ENCODE data around the gene EFNA2.

Gene EFNA2

DNA sequence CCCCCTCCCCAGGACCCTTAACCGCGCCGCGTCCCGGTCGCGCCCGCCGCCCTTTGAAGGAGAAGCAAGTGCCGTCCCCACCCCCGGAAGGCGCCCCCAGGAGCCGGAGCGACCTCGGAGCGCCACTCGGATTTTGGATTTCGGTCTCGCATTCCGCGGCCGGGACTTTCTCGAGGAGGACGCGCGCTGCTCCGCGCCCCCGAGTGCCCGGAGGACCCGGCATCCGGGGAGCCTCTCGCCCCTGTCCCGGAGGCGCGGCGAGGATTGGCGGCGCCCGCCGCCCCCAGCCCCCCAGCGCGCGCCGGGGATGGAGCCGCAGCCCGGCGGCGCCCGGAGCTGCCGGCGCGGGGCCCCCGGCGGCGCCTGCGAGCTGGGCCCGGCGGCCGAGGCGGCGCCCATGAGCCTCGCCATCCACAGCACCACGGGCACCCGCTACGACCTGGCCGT, 35.7 kb upstream of the EFNA2 start:
- no peak for DNase-seq (ENCODE audit: extremely low spot score)
- ChIA-PET POLR2A (no interaction called here), CTCF (no interaction called here)
- TF ChIP-seq, protein P1, sequence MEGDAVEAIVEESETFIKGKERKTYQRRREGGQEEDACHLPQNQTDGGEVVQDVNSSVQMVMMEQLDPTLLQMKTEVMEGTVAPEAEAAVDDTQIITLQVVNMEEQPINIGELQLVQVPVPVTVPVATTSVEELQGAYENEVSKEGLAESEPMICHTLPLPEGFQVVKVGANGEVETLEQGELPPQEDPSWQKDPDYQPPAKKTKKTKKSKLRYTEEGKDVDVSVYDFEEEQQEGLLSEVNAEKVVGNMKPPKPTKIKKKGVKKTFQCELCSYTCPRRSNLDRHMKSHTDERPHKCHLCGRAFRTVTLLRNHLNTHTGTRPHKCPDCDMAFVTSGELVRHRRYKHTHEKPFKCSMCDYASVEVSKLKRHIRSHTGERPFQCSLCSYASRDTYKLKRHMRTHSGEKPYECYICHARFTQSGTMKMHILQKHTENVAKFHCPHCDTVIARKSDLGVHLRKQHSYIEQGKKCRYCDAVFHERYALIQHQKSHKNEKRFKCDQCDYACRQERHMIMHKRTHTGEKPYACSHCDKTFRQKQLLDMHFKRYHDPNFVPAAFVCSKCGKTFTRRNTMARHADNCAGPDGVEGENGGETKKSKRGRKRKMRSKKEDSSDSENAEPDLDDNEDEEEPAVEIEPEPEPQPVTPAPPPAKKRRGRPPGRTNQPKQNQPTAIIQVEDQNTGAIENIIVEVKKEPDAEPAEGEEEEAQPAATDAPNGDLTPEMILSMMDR (IDR thresholded peaks at IDR 0.05; ENCODE audit: control extremely low read depth, extremely low read depth, low read depth, missing control alignments) = no peak

DNA sequence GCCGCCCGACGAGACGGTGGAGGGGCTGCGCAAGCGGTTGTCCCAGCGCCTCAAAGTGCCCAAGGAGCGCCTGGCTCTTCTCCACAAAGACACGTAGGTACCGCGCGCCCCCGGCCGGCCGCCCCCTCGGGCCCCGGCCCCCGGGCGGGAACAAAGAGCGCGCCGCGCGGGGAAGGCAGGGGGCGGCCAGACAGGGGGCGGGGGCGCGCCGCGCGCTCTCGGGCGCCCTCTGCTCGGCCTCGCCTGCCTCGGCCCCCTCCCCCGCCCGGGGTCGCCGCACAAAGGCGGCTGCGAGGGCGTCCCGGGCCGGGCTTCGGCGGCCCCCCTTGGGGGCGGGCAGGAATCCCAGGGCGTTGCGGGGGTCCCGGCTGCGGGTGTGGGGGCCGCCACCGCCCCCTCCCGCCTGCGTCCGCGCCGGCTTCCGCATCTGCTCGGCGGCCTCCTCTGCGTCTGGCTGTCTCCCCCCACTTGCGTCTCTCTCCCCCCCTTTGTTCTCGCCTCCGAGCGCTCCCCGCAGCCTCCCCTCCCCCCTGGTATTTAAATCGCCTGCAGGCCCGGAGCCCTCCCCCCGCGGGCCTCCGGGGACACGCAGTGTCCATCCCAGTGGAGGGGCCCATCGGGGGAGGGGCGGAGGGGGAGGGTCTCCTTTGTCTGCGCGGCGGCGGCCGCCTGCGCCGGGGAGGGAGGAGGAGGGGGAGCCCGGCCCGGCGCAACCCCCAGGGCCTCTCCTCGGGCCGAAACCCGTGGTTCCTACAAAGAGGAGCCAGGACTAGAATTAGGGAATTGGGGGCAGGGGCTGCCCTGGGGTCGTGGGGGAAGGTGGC, 35.0 kb upstream of the EFNA2 start:
- POLR2A ChIA-PET = interaction anchor here (2.7 kb wide), 1 partner anchor 19 kb away, joined by 18 read pairs; the partner anchor contains the start of gene CIRBP
- TF ChIP-seq, protein P1 (IDR thresholded peaks at IDR 0.05; ENCODE audit: control extremely low read depth, extremely low read depth, low read depth, missing control alignments) = no peak
- CTCF ChIA-PET = interaction anchor here (3.3 kb wide), 1 partner anchor 16 kb away, joined by 28 read pairs; no protein-coding TSS in a partner anchor
- no peak for DNase-seq (ENCODE audit: extremely low spot score)

DNA sequence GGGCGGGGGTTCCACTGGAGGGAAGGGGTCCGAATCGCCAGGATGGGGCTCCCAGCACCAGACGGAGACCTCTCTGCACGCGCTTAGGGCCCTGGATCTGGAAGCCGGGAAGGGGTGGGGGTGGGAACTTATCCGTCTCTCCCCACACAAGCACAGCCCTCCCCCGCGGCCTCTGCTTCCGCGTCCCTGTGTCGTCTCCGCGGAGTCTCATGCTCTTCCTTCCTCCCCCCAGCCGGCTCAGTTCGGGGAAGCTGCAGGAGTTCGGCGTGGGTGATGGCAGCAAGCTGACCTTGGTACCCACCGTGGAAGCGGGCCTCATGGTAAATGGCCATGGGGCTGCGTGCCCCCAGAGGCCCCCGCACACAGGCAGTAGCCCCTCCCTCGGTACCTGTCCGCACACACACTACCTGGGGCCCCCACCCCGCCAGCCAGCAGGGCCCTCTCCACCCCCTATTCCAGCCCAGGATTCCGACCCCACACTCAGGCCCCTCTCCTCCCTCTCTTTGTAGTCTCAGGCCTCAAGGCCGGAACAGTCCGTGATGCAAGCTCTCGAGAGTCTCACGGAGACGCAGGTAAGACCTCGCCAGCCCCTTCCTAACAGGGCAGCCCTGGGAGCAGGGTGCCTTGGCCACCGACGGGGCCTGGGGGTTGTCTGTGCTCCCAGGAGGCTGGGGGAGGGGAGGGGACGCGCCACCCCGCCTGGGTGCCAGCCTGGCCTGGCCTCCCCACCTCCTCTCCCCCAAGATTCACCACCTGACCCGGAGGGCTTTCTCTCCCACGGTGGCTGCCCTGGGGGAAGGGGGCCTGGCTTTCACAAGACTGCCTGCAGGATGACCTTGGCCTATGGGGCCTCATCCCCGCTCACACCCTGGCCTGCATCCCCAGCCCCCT, 34.1 kb upstream of the EFNA2 start:
- CTCF ChIA-PET = interaction anchor here (3.3 kb wide), 1 partner anchor 15 kb away, joined by 28 read pairs; no protein-coding TSS in a partner anchor
- TF ChIP-seq, protein P1 (IDR thresholded peaks at IDR 0.05; ENCODE audit: control extremely low read depth, extremely low read depth, low read depth, missing control alignments) = no peak
- no peak for DNase-seq (ENCODE audit: extremely low spot score)
- POLR2A ChIA-PET = interaction anchor here (2.7 kb wide), 1 partner anchor 18 kb away, joined by 18 read pairs; the partner anchor contains the start of gene CIRBP

DNA sequence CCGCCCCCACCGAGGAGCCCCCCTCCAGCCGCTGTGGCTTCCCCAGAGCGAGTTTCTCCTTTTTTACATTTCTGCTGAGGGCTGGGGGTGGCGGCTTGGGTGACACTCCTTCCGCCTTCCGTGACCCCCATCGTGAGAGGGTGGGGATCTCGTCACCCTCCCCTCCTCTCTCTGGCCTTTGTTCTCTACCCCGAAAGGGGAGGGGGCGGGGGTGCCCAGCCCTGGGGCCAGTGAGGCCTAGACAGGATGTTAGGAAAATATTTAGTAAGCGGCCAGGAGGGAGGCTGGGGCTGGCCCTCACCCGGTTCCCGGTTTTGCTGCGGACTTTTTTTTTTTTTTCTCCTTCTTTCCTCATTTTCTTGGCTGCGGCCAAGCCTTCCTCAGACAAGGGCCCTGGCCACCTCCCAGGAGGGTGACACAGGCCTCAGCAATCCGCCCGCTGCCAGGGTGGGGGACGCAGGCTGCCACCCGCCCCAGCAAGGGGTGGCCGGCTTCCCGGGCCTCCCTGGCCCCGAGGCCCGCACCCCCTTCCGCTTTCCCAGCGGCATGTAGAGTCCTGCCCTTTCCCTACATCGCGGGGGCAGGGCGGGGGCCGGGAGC, 33.4 kb upstream of the EFNA2 start:
- TF ChIP-seq, protein P1 (IDR thresholded peaks at IDR 0.05; ENCODE audit: control extremely low read depth, extremely low read depth, low read depth, missing control alignments) = no peak
- no peak for DNase-seq (ENCODE audit: extremely low spot score)
- CTCF ChIA-PET = interaction anchor here (1.0 to 18.0 kb wide), 4 partner anchors 10 to 17 kb away, joined by 3 to 491 read pairs (median 18); partner anchors contain the start of genes ATP5F1D, CBARP and CIRBP
- POLR2A ChIA-PET = interaction anchor here (0.7 to 2.7 kb wide), 3 partner anchors 13 to 22 kb away, joined by 3 to 18 read pairs (median 4); partner anchors contain the start of gene CIRBP

DNA sequence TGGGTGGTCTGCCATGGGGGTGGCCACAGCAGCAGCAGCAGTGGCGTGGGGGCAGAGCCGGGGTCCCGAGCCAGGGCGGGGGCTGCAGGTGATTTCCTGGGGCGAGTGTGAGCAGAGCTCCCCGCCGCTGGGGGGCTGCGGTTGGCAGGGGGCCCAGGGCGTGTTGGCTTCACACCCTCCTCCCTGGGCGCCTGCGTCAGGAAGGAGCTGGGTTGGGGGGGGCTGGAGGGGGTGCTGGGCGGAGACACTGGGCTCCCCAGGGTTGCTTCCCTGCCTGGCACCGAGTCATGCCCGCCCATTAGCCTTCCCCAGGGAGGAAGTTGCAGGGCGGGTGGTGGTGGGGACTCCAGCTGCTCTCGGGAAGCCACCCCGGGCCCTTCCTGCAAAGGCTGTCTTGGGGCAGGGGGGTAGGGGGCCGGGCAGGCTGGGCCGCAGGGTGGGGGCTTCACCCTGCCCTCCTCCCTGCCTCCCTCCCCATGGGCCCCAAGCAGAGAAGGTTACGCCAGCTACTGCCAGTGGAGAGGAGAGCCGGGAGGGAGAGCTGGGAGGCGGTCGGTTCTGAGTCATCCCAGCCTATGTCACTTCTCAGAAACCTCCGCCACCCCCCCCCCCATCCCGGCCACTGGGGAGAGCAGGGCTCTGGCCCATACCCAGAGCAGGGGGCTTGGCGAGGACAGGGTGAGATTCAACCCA, 32.7 kb upstream of the EFNA2 start:
- no peak for DNase-seq (ENCODE audit: extremely low spot score)
- POLR2A ChIA-PET = interaction anchor here (0.7 to 2.7 kb wide), 5 partner anchors 12 to 23 kb away, joined by 3 to 18 read pairs (median 4); partner anchors contain the start of genes CIRBP and FAM174C
- CTCF ChIA-PET = interaction anchor here (1.0 to 18.0 kb wide), 4 partner anchors 9 to 16 kb away, joined by 3 to 491 read pairs (median 18); partner anchors contain the start of genes ATP5F1D, CBARP and CIRBP
- TF ChIP-seq, protein P1 (IDR thresholded peaks at IDR 0.05; ENCODE audit: control extremely low read depth, extremely low read depth, low read depth, missing control alignments) = no peak

Data from GM10248 (cell line).